ENCODE measurements around the gene MATN4. TPM values are rescaled to one million over a fixed set of nuclear protein-coding genes. Genes with fewer than 3 reads are reported as not detected.

The MATN4 gene
- total and polyA plus RNA-seq, 2 of the 4 experiments (the other 2 are of a cell fraction) = 0.12 TPM; not detected in 1

GRCh38 chr20:45275338-45275737, 32.8 kb downstream of the MATN4 start:
- H3K9me1 ChIP-seq (ENCODE audit: insufficient read depth, low read length) = no peaks in the 10 kb centered on the region
- no peak overlapping the region for H2AFZ ChIP-seq (replicated peaks; ENCODE audit: low read length, poor library complexity)
- no peaks in the 10 kb centered on the region for H3K9me3 ChIP-seq (ENCODE audit: control insufficient read depth, insufficient read depth, low read length)
- no peak overlapping the region for H2AK5ac ChIP-seq (ENCODE audit: low read depth, low read length)
- H2BK120ac ChIP-seq (ENCODE audit: low read depth, low read length) = no peak overlapping the region
- H3K9ac ChIP-seq (ENCODE audit: low read depth, low read length) = no peak overlapping the region
- H4K20me1 ChIP-seq (ENCODE audit: insufficient read depth, low read length) = no peaks in the 10 kb centered on the region
- intact Hi-C loops (cut with micrococcal nuclease) (loop anchor here (10.0 kb wide), 1 partner anchor 151 kb away; the partner anchor contains the start of gene WFDC12), in situ Hi-C loops (cut with MboI; ENCODE audit: low sequenced_read_pairs) (loop anchor here (25.0 kb wide), 1 partner anchor 163 kb away; the partner anchor contains the start of genes KCNS1, WFDC12 and WFDC5), dilution Hi-C loops (cut with HindIII; ENCODE audit: low sequenced_read_pairs, unreplicated experiment) (no loop called here)
- WGBS, 2 experiments (ENCODE audit: extremely low coverage in 2 of 2, insufficient read length in 1 of 2) = no CpG with 5 or more reads among the region's 3 CpGs
- no peak overlapping the region for H4K91ac ChIP-seq (ENCODE audit: insufficient read depth, low read depth, low read length)
- H2AK9ac ChIP-seq (replicated peaks; ENCODE audit: low read depth, low read length, poor library complexity) = no peak overlapping the region
- H2BK5ac ChIP-seq (ENCODE audit: low read depth, low read length, poor library complexity, severe bottlenecking) = no peak overlapping the region
- H3K4ac ChIP-seq (ENCODE audit: low read depth, low read length) = no peak overlapping the region
- H3K27ac ChIP-seq (ENCODE audit: insufficient read depth, low read length) = no peak overlapping the region
- H3K56ac ChIP-seq (ENCODE audit: extremely low read depth, insufficient read depth, low read length) = no peak overlapping the region
- H3K79me1 ChIP-seq (ENCODE audit: low read depth in 1 of 2, low read length in 2 of 2) = no peaks in the 10 kb centered on the region
- no peak overlapping the region for H4K5ac ChIP-seq (ENCODE audit: low read depth, low read length)
- ChIA-PET POLR2A (ENCODE audit: unreplicated experiment) (no interaction called here), CTCF (interaction anchor here (0.7 kb wide), 1 partner anchor 12 kb away, joined by 6 read pairs; no protein-coding TSS in a partner anchor)
- no peak for DNase-seq
- no peaks in the 10 kb centered on the region for H3K4me1 ChIP-seq (ENCODE audit: control insufficient read depth, insufficient read depth, low read length)
- H3K4me3 ChIP-seq (ENCODE audit: insufficient read depth, low read depth, low read length) = no peak overlapping the region
- no peak overlapping the region for H2BK20ac ChIP-seq (ENCODE audit: low read depth, low read length)
- BruUV-seq (replicated peaks) = no TSS peak
- H4K8ac ChIP-seq (ENCODE audit: low read depth in 2 of 2, low read length in 2 of 2) = no peak overlapping the region
- no peak overlapping the region for H3K23ac ChIP-seq (ENCODE audit: low read depth, low read length)
- H2BK15ac ChIP-seq (ENCODE audit: low read depth, low read length) = no peak overlapping the region
- no peak overlapping the region for H3K14ac ChIP-seq (replicated peaks; ENCODE audit: low read depth, low read length)
- no peak for TF ChIP-seq RAD21 (IDR thresholded peaks at IDR 0.05; ENCODE audit: low read length)
- ATAC-seq (ENCODE audit: low read depth) = no peak
- no peak overlapping the region for H3K4me2 ChIP-seq (ENCODE audit: low read depth, low read length)
- H3K36me3 ChIP-seq (ENCODE audit: control insufficient read depth, insufficient read depth, low read length) = no peaks in the 10 kb centered on the region
- H3K27me3 ChIP-seq (ENCODE audit: control insufficient read depth, insufficient read depth, low read length) = peaks cover 8% of the 10 kb centered on the region
- H3K18ac ChIP-seq (ENCODE audit: low read depth, low read length) = no peak overlapping the region

Data from IMR-90 (cell line).